Lung (tissue), 12 donors: ENCODE results near the gene PTGFRN. TPM values are rescaled to one million over a fixed set of nuclear protein-coding genes. Genes with fewer than 3 reads are reported as not detected.

ENCODE experiments used
- ATAC-seq: fragments of 200-7000 bp; cut with Tn5 transposase; one replicate; pipeline ENCODE4 v1.9.1; 2020; ENCODE audit warnings: moderate number of reproducible peaks; ENCODE audit not compliant: insufficient read depth, low FRiP score
- DNase-seq, 3 donors: peaks; one replicate each; pipeline ENCODE4 v3.0.0-alpha.2; 2013 to 2017
- H3K27ac ChIP-seq, 2 donors: one replicate each; pipeline ENCODE4 v1.5.1; 2013; ENCODE audit warnings: mild to moderate bottlenecking in 2 of 2, moderate library complexity in 2 of 2, control low read depth in 1 of 2, inconsistent platforms in 1 of 2, low read depth in 1 of 2, low read length in 1 of 2
- H3K27me3 ChIP-seq, 3 donors: one replicate each; pipeline ENCODE4 v1.5.1; 2013; ENCODE audit warnings: low read length in 2 of 3; ENCODE audit not compliant: control insufficient read depth in 3 of 3, insufficient read depth in 3 of 3
- H3K36me3 ChIP-seq, 4 donors: one replicate each; pipeline ENCODE4 v1.5.1; 2013; ENCODE audit warnings: low read length in 4 of 4, mild to moderate bottlenecking in 1 of 4, moderate library complexity in 1 of 4; ENCODE audit not compliant: control insufficient read depth in 4 of 4, insufficient read depth in 4 of 4
- H3K4me1 ChIP-seq, 5 donors: one replicate each; pipeline ENCODE4 v1.5.1; 2013; ENCODE audit warnings: low read length in 5 of 5, mild to moderate bottlenecking in 2 of 5, moderate library complexity in 1 of 5; ENCODE audit not compliant: control insufficient read depth in 5 of 5, insufficient read depth in 5 of 5
- H3K4me3 ChIP-seq: one replicate; pipeline ENCODE4 v1.5.1; 2013; ENCODE audit warnings: mild to moderate bottlenecking, control low read depth, moderate library complexity
- H3K9ac ChIP-seq, 2 donors: one replicate each; pipeline ENCODE4 v1.5.1; 2013; ENCODE audit warnings: low read length in 2 of 2, control low read depth in 1 of 2; ENCODE audit not compliant: insufficient read depth in 1 of 2
- H3K9me3 ChIP-seq, 4 donors: one replicate each; pipeline ENCODE4 v1.5.1; 2013; ENCODE audit warnings: low read length in 3 of 4, mild to moderate bottlenecking in 1 of 4, moderate library complexity in 1 of 4; ENCODE audit not compliant: control insufficient read depth in 4 of 4, insufficient read depth in 3 of 4
- WGBS, 2 donors: extraction: QIAGEN DNeasy Blood & Tissue Kit; methylation state at CpG; one replicate each; pipeline ENCODE4 v1.1.7; 2013; 5-methylcytosine and 5-hydroxymethylcytosine counted together
- polyA plus RNA-seq, 2 donors: library from polyadenylated mRNA; stranded (reverse); fragments of 200-250 nt; gene quantifications; one replicate each; pipeline ENCODE4 v1.2.1, GENCODE V29; 2013
- total RNA-seq, 2 donors: library from RNA; depleted of rRNA in 1 of 2; stranded (reverse); fragments of >200 nt in 1 of 2; gene quantifications; one replicate each; pipeline ENCODE4 v1.2.1, GENCODE V29; 2014 to 2021
- TF ChIP-seq, protein P1 (sequence below): IDR thresholded peaks from 2 replicates; pipeline ENCODE4 v1.5.1; 2012; ENCODE audit warnings: mild to moderate bottlenecking; ENCODE audit errors: control extremely low read depth, extremely low read depth
- donor health status: control.
- donor health status: control.
- donor health status: Bipolar disorder and iron deficiency.
- donor health status: healthy.
- donor health status: DM: yes; HTN: yes; CAD: no.

The PTGFRN gene
- total and polyA plus RNA-seq, 4 donors, result 8.0 to 51.7 (median 24.9) TPM

DNA sequence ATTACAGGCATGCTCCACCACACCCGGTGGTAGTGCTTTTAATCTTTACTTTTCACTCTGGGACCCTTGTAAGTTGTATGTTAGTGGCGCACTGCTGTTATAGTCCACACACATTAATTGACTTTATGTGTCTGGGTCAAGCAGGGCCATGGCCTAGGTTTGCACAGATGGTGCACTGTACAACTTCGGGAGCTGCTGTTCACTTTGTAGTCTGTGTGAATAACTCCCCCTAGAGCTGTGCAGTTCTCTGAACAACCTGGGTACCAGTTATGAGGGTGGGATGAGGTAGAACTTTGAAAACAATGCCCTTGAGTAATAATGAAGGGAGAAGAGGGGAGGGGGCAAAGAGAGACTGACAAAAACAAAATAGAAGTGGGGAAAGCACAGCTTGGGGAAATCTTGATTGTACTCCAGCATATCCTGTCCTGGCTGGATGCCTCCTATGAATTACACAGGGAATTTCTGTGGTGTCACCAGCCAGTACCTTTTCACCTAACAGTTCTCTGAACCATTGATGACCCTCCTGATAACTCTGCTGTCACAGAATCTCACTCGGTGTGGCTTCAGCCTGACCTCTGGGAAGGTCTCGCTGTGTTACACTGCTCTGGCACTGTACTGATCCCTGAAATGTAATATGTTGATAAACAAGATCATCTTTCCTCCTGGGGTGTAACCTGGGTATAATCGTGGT lies 2.2 kb downstream of the PTGFRN start:
- H3K36me3 ChIP-seq, result no peaks in the 10 kb centered on the region
- TF ChIP-seq, protein P1, sequence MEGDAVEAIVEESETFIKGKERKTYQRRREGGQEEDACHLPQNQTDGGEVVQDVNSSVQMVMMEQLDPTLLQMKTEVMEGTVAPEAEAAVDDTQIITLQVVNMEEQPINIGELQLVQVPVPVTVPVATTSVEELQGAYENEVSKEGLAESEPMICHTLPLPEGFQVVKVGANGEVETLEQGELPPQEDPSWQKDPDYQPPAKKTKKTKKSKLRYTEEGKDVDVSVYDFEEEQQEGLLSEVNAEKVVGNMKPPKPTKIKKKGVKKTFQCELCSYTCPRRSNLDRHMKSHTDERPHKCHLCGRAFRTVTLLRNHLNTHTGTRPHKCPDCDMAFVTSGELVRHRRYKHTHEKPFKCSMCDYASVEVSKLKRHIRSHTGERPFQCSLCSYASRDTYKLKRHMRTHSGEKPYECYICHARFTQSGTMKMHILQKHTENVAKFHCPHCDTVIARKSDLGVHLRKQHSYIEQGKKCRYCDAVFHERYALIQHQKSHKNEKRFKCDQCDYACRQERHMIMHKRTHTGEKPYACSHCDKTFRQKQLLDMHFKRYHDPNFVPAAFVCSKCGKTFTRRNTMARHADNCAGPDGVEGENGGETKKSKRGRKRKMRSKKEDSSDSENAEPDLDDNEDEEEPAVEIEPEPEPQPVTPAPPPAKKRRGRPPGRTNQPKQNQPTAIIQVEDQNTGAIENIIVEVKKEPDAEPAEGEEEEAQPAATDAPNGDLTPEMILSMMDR, result no peak
- DNase-seq (peak in 1 of 3 donors; percentile 4), ATAC-seq (no peak)
- H3K4me3 ChIP-seq, result no peak overlapping the region
- no peak overlapping the region for H3K9ac ChIP-seq
- H3K4me1 ChIP-seq, result peaks cover 5 to 40% (median 6%) of the 10 kb centered on the region in 5 donors
- H3K27me3 ChIP-seq, result no peaks in the 10 kb centered on the region
- no peaks in the 10 kb centered on the region for H3K9me3 ChIP-seq
- H3K27ac ChIP-seq, result no peak overlapping the region
- WGBS, 2 donors, result 81 to 87% methylated on average over 6 of the region's 6 CpGs

DNA sequence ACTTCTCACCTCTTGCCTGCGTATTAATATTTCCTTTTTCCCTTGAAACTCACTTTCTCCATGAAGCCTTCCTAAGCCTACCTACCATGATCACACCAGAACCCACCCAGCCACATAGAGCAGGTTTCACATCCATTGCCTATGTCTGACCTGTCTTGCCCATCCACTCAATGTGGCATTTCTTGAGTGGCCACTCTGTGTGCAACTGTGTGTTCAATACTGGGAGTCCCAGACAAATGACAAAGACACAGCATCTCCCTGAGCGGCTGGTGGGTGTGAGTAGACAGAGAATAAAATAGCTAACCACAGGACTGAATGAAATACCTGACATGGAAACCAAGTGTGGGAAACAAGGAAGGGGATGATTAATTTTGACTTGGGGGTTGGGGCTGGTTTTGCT lies 3.1 kb downstream of the PTGFRN start:
- Histone ChIP-seq H3K27ac (no peak overlapping the region), H3K9me3 (no peaks in the 10 kb centered on the region), H3K36me3 (no peaks in the 10 kb centered on the region), H3K9ac (no peak overlapping the region), H3K27me3 (no peaks in the 10 kb centered on the region), H3K4me3 (no peak overlapping the region), H3K4me1 (peaks cover 6 to 46% (median 9%) of the 10 kb centered on the region in 5 donors)
- TF ChIP-seq, protein P1, result no peak
- ATAC-seq, result no peak
- DNase-seq, result no peak
- WGBS, 2 donors, result 89 to 98% methylated on average over 2 of the region's 2 CpGs

DNA sequence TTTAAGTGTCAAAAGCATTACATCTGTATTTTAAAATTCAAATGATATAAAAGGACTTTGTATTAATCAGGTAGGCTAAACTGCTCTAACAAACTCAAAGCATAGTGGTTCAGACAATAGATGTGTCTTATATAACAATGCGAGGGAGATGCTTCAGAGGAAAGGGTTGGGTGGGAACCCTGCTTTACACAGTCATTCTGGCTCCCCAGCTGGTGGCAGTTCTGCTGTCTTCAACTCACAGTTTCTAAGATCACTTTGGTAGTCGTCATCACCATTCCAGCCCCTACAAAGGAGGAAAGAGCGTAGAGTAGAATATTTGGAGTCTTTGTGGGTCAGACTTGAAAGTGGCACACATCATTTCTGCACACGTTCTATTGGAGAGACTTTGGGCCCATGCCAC lies 4.2 kb downstream of the PTGFRN start:
- Histone ChIP-seq H3K36me3 (no peaks in the 10 kb centered on the region), H3K4me3 (no peak overlapping the region), H3K27ac (no peak overlapping the region), H3K4me1 (peaks cover 6 to 43% (median 9%) of the 10 kb centered on the region in 5 donors), H3K27me3 (no peaks in the 10 kb centered on the region), H3K9me3 (no peaks in the 10 kb centered on the region), H3K9ac (no peak overlapping the region)
- WGBS, 2 donors, result 91 to 97% methylated on average over 4 of the region's 4 CpGs
- TF ChIP-seq, protein P1, result no peak
- DNase-seq (no peak), ATAC-seq (no peak)

DNA sequence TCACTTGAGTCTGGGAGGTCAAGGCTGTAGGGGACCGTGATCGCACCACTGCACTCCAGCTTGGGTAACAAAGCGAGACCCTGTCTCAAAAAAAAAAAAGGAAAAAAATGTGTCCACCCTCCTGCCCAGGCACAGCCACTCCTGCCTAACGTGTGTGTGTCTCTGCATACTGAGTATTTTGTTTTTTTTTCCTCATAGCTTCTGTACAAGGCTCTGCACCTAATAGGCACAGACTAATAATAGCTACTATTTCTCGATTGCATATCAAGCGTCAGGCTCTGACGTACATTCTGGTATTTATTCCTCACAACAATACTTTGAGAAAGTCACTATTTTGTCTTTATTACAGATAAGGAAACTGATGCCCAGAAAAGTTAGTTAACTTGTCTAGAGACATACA lies 5.0 kb downstream of the PTGFRN start:
- no peaks in the 10 kb centered on the region for H3K9me3 ChIP-seq
- H3K36me3 ChIP-seq, result no peaks in the 10 kb centered on the region
- TF ChIP-seq, protein P1, result no peak
- H3K4me3 ChIP-seq, result no peak overlapping the region
- WGBS, 2 donors, result 94 to 96% methylated on average over 7 of the region's 7 CpGs
- DNase-seq (no peak), ATAC-seq (no peak)
- no peaks in the 10 kb centered on the region for H3K27me3 ChIP-seq
- H3K27ac ChIP-seq, result no peak overlapping the region
- peaks cover 6 to 40% (median 9%) of the 10 kb centered on the region in 5 donors for H3K4me1 ChIP-seq
- H3K9ac ChIP-seq, result no peak overlapping the region
